Measurements from ENCODE around the gene CCNK.

DNA sequence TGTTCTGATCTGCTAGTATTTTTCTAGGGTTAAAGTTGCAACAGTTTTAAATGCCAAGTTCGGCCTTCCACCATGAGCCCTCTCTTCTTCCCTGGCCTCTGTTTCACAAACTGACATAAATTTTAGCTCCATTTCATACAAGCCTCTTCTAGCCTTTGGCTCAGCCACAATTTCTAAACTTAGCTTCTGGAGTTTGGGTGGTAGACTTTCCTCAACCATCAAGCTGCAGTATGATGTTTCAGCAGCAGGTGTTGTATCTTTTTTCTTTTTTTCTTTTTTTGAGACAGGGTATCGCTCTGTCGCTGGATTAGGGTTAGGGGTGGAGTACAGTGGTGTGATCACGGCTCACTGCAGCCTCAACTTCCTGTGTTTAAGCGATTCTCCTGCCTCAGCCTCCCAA, 30.0 kb upstream of the CCNK start:
- TF ChIP-seq, protein P1, sequence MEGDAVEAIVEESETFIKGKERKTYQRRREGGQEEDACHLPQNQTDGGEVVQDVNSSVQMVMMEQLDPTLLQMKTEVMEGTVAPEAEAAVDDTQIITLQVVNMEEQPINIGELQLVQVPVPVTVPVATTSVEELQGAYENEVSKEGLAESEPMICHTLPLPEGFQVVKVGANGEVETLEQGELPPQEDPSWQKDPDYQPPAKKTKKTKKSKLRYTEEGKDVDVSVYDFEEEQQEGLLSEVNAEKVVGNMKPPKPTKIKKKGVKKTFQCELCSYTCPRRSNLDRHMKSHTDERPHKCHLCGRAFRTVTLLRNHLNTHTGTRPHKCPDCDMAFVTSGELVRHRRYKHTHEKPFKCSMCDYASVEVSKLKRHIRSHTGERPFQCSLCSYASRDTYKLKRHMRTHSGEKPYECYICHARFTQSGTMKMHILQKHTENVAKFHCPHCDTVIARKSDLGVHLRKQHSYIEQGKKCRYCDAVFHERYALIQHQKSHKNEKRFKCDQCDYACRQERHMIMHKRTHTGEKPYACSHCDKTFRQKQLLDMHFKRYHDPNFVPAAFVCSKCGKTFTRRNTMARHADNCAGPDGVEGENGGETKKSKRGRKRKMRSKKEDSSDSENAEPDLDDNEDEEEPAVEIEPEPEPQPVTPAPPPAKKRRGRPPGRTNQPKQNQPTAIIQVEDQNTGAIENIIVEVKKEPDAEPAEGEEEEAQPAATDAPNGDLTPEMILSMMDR (IDR thresholded peaks at IDR 0.05): no peak
- no peak for TF ChIP-seq POLR2AphosphoS5 (IDR thresholded peaks at IDR 0.05)
- no peak for TF ChIP-seq POLR2A (IDR thresholded peaks at IDR 0.05)
